HAP-1 (cell line): ENCODE measurements around the gene TSPAN12.

Experiments
- DNase-seq, 2 experiments: peaks; one replicate each; pipeline ENCODE4 v3.0.0-alpha.2; 2016 to 2020; ENCODE audit warnings: low spot score in 2 of 2
- H3K27me3 ChIP-seq: fragments of 250-450 bp; sonication (Bioruptor Pico); 2 replicates; pipeline ENCODE4 v1.5.1; 2020; ENCODE audit warnings: low read depth, mild to moderate bottlenecking, moderate library complexity
- H3K36me3 ChIP-seq: fragments of 250-450 bp; sonication (Bioruptor Pico); replicated peaks from 2 replicates; pipeline ENCODE4 v1.5.1; 2020; ENCODE audit warnings: mild to moderate bottlenecking
- H3K4me1 ChIP-seq: fragments of 250-450 bp; sonication (Bioruptor Pico); 2 replicates; pipeline ENCODE4 v1.5.1; 2020; ENCODE audit warnings: mild to moderate bottlenecking
- H3K4me3 ChIP-seq: fragments of 250-450 bp; sonication (Bioruptor Pico); 2 replicates; pipeline ENCODE4 v1.5.1; 2020; ENCODE audit warnings: mild to moderate bottlenecking, moderate library complexity
- H3K9me3 ChIP-seq: fragments of 250-450 bp; sonication (Bioruptor Pico); 2 replicates; pipeline ENCODE4 v1.5.1; 2020; ENCODE audit warnings: mild to moderate bottlenecking, moderate library complexity
- in situ Hi-C: fragments of 300-500 bp; cut with MboI; formaldehyde crosslinking; loops from 3 replicates; pipeline ENCODE4 v1.14.3; 2020; ENCODE audit warnings: low sequenced_read_pairs, inconsistent platforms, mixed read lengths

TSPAN12 gene

DNA sequence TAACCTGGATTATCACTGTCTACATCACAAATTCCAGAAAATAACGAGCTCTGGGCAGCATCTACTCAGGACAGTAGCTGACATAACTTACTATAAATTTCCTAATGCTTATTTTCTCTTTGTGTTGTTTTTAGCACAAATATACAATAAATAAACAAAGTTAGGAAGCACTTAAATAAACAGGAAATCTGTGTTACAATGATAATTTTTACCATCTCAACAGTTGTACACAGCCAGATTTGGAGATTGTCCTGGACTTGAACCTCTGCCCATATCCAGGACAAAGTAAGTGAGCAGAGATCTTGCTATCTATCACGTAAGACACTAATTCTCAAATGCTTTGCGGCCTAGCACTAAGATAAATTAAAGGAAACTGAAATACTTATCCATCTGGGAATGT, 48.7 kb downstream of the TSPAN12 start:
- no peak for DNase-seq
- Histone ChIP-seq H3K27me3 (no peaks in the 10 kb centered on the region), H3K4me1 (no peaks in the 10 kb centered on the region; the same call in 1 of the 2 replicates), H3K4me3 (no peak overlapping the region), H3K9me3 (no peaks in the 10 kb centered on the region), H3K36me3 (no peaks in the 10 kb centered on the region)
- in situ Hi-C loops: no loop called here

DNA sequence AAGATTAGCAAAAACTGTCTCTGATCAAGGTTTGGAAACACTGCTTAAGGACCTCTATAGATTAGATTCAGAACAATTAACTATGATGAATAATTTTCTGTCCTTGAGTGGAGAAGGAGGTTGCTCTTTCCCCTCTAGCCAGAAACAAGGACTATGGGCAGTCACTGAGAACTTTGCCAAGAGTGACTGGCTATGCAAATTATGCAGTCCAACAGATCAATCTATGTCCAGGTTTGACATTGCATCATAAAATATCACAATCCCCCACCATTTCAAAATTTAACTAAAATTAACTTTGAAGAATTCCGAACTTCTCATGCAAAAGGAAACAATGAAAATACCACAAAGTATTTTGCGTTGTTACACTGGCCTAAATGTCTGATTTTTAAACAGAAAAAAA, 50.6 kb downstream of the TSPAN12 start:
- H3K4me1 ChIP-seq: no peaks in the 10 kb centered on the region; the same call in 1 of the 2 replicates
- H3K4me3 ChIP-seq: no peak overlapping the region
- H3K27me3 ChIP-seq: no peaks in the 10 kb centered on the region
- H3K9me3 ChIP-seq: no peaks in the 10 kb centered on the region
- no peak for DNase-seq
- in situ Hi-C loops: no loop called here
- no peaks in the 10 kb centered on the region for H3K36me3 ChIP-seq

DNA sequence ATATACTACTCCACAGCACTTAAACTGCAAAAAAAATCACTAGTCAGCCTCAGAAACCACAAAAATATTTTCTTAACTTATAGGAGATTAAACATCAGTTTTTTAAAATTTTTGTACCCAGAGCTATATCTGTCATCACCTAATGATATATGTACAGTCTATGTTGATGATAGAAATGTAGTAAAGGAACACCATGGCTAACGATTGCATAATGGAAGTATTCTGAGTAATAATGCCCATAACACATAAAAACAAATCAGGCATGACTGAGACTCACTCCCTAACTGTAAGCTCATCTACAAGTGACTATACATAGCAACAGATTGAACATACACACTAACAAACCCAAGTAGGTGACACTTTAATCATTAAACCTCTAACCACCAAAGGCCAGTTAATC, 51.3 kb downstream of the TSPAN12 start:
- DNase-seq: no peak
- H3K27me3 ChIP-seq: no peaks in the 10 kb centered on the region
- no peaks in the 10 kb centered on the region for H3K4me1 ChIP-seq
- H3K9me3 ChIP-seq: no peaks in the 10 kb centered on the region
- no peak overlapping the region for H3K4me3 ChIP-seq
- H3K36me3 ChIP-seq: no peaks in the 10 kb centered on the region
- in situ Hi-C loops: no loop called here

DNA sequence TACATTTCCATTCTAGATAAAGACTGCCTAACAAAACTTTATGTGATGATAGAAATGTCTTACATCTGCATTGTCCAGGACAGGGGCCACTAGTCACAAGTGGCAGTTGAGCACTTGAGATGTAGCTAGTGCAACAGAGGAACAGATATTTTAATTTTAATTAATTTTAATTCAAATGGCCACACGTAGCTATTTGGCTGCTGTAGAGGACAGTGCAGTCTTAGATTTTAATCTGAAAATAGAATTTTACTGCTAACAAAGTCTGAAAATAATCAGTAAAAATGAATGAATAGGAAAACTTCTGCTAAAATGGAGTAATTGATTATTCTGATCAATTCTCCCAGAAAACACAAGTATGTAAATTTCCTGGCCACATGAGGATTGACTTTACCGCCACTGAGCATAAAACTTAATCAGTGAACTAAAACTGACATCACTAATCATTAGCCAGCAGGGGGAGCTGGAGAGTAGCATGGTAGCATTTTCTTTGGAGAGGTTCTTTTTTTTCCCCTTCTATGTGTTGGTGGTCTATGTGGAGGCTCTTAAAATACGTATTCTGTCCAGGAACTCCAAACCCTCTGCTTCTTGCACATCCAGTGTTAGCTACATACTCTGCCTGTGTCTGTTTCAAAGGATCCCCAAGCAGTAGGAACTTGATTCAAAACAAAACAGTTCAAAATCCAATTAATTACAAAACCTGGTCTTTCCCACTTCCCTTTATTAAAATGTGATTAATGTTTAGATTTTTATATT, 52.1 kb downstream of the TSPAN12 start:
- peak; percentile 76 to 84 for DNase-seq
- Histone ChIP-seq H3K9me3 (no peaks in the 10 kb centered on the region), H3K4me3 (no peak overlapping the region), H3K27me3 (no peaks in the 10 kb centered on the region), H3K4me1 (no peaks in the 10 kb centered on the region), H3K36me3 (no peaks in the 10 kb centered on the region)
- in situ Hi-C loops: no loop called here

DNA sequence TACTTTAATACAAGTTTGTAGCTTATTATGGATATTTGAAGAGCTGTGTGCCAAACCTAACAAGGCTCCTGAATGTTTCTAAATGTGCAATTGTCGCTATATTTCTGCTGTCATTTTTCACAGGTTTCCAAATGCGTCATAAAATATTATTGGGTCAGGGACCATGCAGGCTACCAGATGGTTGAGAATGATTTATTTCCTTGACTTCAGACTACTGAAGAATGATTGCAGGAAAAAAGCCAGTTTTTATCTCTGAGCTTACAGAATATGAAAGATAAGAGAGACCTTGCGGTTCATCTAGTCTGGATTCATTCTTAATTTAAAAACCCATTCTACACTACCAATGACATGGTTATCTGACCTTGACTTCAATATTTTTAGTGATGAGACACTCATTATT, 55.2 kb downstream of the TSPAN12 start:
- Histone ChIP-seq H3K36me3 (no peaks in the 10 kb centered on the region), H3K27me3 (no peaks in the 10 kb centered on the region), H3K4me1 (no peaks in the 10 kb centered on the region), H3K9me3 (no peaks in the 10 kb centered on the region), H3K4me3 (no peak overlapping the region)
- no peak for DNase-seq
- in situ Hi-C loops: no loop called here

DNA sequence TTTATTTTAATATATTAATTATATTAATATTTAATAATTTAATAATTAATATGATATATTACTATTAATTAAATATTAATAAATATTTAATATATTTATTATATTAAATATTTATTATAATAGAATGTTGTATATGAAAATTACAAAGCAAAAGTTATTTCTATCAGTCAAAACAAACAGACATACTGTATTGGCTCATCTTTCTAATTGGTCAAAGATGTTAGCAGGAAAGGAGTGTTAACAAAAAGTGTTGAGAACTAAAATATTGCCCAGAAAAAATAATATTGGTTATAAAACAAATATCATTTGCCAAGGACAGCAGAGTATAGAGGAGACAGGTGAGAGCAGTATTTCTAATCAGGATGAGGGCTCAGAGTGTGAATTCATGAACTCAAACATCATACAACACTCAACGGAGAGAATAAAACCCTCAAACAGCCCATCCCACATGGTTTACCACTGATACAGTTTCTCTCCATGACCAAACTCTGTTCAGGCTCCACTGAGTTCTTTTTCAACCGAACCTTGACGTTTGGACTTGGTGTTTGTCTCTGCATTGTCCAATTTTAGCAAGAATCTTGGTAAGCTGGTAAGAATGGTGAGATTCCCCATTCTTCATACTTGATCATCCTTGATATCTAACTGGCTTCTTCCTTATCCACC, 58.0 kb downstream of the TSPAN12 start:
- Histone ChIP-seq H3K4me3 (no peak overlapping the region), H3K4me1 (no peaks in the 10 kb centered on the region), H3K27me3 (no peaks in the 10 kb centered on the region), H3K36me3 (no peaks in the 10 kb centered on the region), H3K9me3 (no peaks in the 10 kb centered on the region)
- no peak for DNase-seq
- in situ Hi-C loops: loop anchor here (25.0 kb wide), 1 partner anchor 287 kb away; no protein-coding TSS in a partner anchor

DNA sequence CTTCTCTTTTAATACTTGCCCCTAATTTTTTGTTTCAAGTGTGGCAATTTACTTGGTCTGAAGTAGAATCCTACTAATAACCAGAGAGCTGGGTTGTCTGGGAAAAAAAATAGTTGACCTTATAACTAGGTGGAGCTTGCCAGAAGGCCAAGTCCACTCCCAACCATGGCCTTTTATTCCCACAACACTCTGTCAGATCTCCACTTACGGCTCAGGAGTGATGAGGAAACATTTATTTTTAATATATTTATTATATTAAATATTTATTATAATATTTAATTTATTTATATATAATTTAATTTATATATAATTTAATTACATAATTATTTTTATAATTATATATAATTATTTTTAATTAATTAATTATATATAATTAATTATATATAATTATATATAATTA, 58.8 kb downstream of the TSPAN12 start:
- H3K4me1 ChIP-seq: no peaks in the 10 kb centered on the region
- H3K36me3 ChIP-seq: no peaks in the 10 kb centered on the region
- no peak for DNase-seq
- H3K9me3 ChIP-seq: no peaks in the 10 kb centered on the region
- H3K4me3 ChIP-seq: no peak overlapping the region
- in situ Hi-C loops: loop anchor here (25.0 kb wide), 1 partner anchor 288 kb away; no protein-coding TSS in a partner anchor
- no peaks in the 10 kb centered on the region for H3K27me3 ChIP-seq

DNA sequence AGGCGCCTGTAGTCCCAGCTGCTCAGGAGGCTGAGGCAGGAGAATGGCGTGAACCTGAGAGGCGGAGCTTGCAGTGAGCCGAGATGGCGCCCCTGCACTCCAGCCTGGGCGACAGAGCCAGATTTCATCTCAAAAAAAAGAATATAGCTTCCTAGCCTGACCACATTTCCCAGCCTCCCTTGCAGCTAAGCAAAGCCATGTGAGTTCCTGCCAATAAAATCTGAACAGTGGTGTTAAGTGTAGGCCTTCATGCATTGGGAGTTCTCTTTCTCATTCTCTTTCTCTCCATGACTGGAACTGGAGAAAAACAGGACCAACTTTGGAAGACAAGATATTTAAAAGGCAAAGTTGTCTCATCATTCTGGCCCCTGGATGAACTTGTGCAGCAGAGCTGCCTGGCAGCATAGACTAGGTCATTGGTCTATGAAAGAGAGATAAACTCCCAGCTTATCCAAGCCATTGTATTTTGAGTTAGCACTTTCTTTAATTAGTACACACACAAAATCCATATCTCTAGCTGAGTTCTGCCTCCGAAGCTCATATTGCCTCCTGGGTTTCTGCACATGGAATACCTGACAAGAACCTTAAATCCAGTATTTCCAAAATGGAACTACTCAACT, 60.8 kb downstream of the TSPAN12 start:
- in situ Hi-C loops: loop anchor here (25.0 kb wide), 1 partner anchor 290 kb away; no protein-coding TSS in a partner anchor
- no peaks in the 10 kb centered on the region for H3K9me3 ChIP-seq

DNA sequence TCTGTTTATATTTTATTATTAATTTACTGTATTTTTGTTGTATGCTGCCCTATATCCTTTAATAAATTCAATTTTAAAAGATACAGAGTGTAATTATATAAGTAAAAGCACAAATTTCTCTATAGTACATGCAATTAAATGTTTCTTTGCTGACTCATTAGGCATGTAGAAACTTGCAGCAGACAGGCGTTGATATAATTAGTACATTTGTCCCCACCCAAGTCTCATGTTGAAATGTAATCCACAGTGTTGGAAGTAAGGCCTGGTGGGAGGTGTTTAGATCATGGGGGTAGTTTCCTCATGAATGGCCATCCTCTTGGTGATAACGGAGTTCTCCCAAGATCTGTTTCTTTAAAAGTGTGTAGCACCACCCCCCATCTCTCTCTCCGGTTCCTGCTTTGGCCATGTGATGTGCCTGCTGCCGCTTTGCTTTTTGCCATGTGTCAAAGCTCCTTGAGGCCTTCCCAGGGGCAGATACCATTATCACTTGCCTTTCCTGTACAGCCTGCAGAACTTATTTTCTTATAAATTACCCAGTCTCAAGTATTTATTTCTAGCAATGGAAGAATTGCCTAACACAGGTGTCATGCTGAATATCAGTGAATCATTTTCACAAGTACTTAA, 63.7 kb downstream of the TSPAN12 start:
- H3K4me1 ChIP-seq: no peaks in the 10 kb centered on the region
- no peaks in the 10 kb centered on the region for H3K36me3 ChIP-seq
- H3K9me3 ChIP-seq: no peaks in the 10 kb centered on the region
- in situ Hi-C loops: loop anchor here (25.0 kb wide), 1 partner anchor 293 kb away; no protein-coding TSS in a partner anchor
- DNase-seq: no peak
- no peak overlapping the region for H3K4me3 ChIP-seq
- H3K27me3 ChIP-seq: no peaks in the 10 kb centered on the region

More for the DNA sequence above, 60.8 kb downstream of the TSPAN12 start:
- Histone ChIP-seq H3K4me3 (no peak overlapping the region), H3K36me3 (no peaks in the 10 kb centered on the region), H3K27me3 (no peaks in the 10 kb centered on the region), H3K4me1 (no peaks in the 10 kb centered on the region)
- DNase-seq: no peak

DNA sequence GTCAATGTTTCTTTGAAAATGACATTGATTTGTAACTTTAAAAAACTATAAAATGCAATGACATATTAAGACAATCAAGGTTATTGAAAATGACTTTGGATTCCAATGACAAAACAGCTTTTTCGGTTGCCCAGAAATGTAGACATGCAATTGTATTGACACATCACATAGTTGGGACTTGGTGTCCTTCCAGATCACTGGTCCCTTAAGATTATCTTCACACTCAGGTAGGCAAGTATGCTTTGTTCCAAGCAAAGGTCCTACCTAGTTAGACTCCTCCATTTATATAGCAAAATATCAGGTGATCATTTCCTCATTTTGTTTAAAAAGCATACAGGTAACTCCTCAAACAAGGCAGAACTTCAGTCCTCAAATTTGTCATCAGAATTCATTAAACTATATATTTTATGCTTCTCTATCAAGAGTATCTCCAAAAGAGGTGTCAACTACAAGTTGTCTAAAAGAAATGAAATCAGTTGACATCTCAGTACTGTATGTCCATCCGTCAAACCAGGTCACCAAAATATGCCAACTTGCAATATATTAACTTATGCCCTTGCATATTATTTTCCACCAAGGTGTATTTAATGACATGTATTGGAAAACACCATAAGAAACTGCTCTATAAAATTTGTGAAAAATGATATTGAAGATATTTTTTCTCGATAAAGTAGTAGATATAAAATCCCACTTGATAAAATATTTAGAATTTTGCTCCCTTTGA, 64.6 kb downstream of the TSPAN12 start:
- no peaks in the 10 kb centered on the region for H3K36me3 ChIP-seq
- H3K4me3 ChIP-seq: no peak overlapping the region
- no peaks in the 10 kb centered on the region for H3K4me1 ChIP-seq
- H3K27me3 ChIP-seq: no peaks in the 10 kb centered on the region
- no peak for DNase-seq
- H3K9me3 ChIP-seq: no peaks in the 10 kb centered on the region
- in situ Hi-C loops: loop anchor here (25.0 kb wide), 1 partner anchor 294 kb away; no protein-coding TSS in a partner anchor

DNA sequence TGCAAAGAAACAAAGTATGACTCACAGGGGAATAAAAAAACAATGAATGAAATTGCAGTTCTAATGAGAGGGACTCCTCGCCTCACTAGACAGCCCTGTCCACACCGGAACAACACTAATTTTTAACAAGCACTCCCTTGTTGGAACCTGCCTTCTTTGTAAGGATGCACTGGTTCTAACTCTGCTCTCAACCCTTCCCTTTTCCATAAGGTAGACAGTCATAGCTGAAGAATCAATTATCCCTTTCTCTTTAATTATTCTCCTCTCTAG, 65.1 kb downstream of the TSPAN12 start:
- Histone ChIP-seq H3K36me3 (no peaks in the 10 kb centered on the region), H3K4me1 (no peaks in the 10 kb centered on the region)
- in situ Hi-C loops: loop anchor here (25.0 kb wide), 1 partner anchor 295 kb away; no protein-coding TSS in a partner anchor

DNA sequence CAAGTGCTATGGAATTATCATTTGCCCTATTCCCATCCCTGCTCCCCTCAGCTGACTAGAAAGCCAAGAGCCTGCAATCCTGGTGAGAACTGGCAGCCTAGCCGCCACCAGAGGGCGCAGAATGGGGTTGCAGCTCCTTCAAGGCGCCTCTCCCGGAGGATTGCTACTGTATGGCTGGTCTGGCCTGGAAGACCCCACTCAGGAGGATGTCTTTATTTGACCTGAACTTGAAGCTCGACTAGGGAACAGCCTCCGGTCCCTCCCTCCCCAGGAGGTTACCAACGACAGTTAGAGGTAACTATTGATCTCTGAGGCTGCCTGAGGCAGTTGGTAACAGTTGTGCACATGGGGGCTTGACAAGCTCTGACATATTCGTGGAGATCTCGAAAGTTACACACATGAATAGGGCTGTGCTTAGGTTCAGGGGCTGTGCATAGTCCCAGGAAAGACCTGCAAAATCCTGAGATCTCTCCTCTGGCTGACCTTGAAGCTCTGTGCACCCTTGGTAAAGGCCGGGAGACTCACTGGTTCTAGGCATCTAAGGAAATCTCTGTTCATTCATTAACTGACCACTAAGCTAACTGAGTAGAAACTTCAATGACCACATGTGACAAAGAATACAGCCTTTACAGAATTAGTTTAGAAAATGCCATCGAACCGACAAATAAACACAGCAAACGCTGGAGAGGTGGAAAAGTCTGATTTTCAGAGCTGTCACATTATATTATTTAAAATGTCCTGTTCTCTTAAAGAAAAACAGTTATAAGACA, 65.7 kb downstream of the TSPAN12 start:
- in situ Hi-C loops: loop anchor here (25.0 kb wide), 1 partner anchor 295 kb away; no protein-coding TSS in a partner anchor
- DNase-seq: peak; percentile 73 to 90
- no peaks in the 10 kb centered on the region for H3K9me3 ChIP-seq

More for the DNA sequence above, 65.1 kb downstream of the TSPAN12 start:
- Histone ChIP-seq H3K9me3 (no peaks in the 10 kb centered on the region), H3K4me3 (no peak overlapping the region), H3K27me3 (no peaks in the 10 kb centered on the region)
- DNase-seq: no peak

More for the DNA sequence above, 65.7 kb downstream of the TSPAN12 start:
- Histone ChIP-seq H3K4me1 (no peaks in the 10 kb centered on the region), H3K4me3 (no peak overlapping the region), H3K36me3 (no peaks in the 10 kb centered on the region), H3K27me3 (no peaks in the 10 kb centered on the region)
